ENCODE data around the gene BTBD9. TPM values are rescaled to one million over a fixed set of nuclear protein-coding genes. Genes with fewer than 3 reads are reported as not detected.

Gene BTBD9
- total RNA-seq, 4 donors from 2014 or later = 9.2 to 16.3 (median 11.6) TPM

GRCh38 chr6:38346291-38347079 lies 293.2 kb downstream of the BTBD9 start:
- H3K4me1 ChIP-seq = peaks cover 0 to 14% (median 3%) of the 10 kb centered on the region in 3 donors
- 87 to 90% methylated on average over 4 to 5 of the region's 5 CpGs for whole genome bisulfite sequencing, 2 donors
- H3K36me3 ChIP-seq = no peaks in the 10 kb centered on the region
- TF ChIP-seq CTCF (IDR thresholded peaks at IDR 0.05) (no peak), POLR2A (IDR thresholded peaks at IDR 0.05) (no peak)
- H3K27me3 ChIP-seq = no peaks in the 10 kb centered on the region
- no peaks in the 10 kb centered on the region for H3K9me3 ChIP-seq
- no peak overlapping the region for H3K4me3 ChIP-seq
- DNase-seq = no peak
- H3K27ac ChIP-seq = no peak overlapping the region
- intact Hi-C loops (cut with DNase I) = no loop called here

GRCh38 chr6:38345586-38345985 lies 294.1 kb downstream of the BTBD9 start:
- peaks cover 0 to 8% (median 0%) of the 10 kb centered on the region in 3 donors for H3K4me1 ChIP-seq
- WGBS, 2 donors = 72 to 84% methylated on average over 5 of the region's 5 CpGs
- no peak overlapping the region for H3K4me3 ChIP-seq
- H3K9me3 ChIP-seq = no peaks in the 10 kb centered on the region
- H3K27me3 ChIP-seq = no peaks in the 10 kb centered on the region
- TF ChIP-seq POLR2A (IDR thresholded peaks at IDR 0.05) = no peak
- TF ChIP-seq CTCF (IDR thresholded peaks at IDR 0.05) = no peak
- H3K27ac ChIP-seq = no peak overlapping the region
- intact Hi-C loops (cut with DNase I) = no loop called here
- no peak for DNase-seq
- no peaks in the 10 kb centered on the region for H3K36me3 ChIP-seq

DNA sequence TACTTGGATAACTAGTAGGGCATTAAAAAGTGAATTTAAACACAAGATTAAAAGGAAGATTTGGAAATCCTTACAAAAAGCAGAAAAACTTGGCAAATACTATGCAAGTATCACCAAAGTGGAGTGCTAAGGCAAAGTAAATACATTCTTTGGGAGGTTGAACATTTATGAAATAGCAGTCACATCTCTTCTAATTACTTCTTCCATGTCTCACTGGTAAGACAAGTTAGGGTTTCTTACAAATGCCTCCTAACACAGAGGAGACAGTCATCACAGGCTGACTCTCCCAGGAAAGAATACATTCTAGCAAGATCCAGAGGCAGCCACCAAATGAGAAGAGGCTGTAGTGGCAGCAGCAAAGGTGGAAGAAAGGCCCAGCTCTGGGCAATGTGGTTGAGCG lies 298.2 kb downstream of the BTBD9 start:
- H3K27ac ChIP-seq = no peak overlapping the region
- H3K4me3 ChIP-seq = no peak overlapping the region
- no peaks in the 10 kb centered on the region for H3K4me1 ChIP-seq
- WGBS, 2 donors = 100% methylated on average over 1 of the region's 1 CpG
- no peaks in the 10 kb centered on the region for H3K9me3 ChIP-seq
- TF ChIP-seq POLR2A (IDR thresholded peaks at IDR 0.05) = no peak
- TF ChIP-seq CTCF (IDR thresholded peaks at IDR 0.05) = no peak
- H3K36me3 ChIP-seq = no peaks in the 10 kb centered on the region
- intact Hi-C loops (cut with DNase I) = no loop called here
- no peaks in the 10 kb centered on the region for H3K27me3 ChIP-seq
- DNase-seq = no peak

DNA sequence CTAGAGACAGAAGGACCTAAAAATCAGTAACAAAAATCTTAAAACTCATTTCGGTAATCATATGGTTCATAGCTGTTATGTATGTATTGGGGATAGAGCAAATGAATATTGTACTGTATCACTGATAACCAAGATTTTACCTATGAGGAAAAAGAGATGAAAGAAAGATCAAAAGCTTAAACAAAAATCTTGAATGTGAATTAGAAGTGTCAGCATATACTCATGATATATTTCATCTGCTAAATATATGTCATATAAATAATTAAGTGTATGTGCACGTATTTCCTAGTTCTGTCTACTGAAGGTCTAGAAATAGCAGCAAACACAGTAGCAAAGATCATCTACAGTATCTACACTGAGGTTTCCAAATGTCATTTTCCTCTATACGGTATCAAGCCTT lies 299.8 kb downstream of the BTBD9 start:
- Histone ChIP-seq H3K27me3 (no peaks in the 10 kb centered on the region), H3K27ac (no peak overlapping the region), H3K36me3 (no peaks in the 10 kb centered on the region), H3K4me1 (no peaks in the 10 kb centered on the region), H3K9me3 (no peaks in the 10 kb centered on the region), H3K4me3 (no peak overlapping the region)
- TF ChIP-seq CTCF (IDR thresholded peaks at IDR 0.05) (no peak), POLR2A (IDR thresholded peaks at IDR 0.05) (no peak)
- WGBS, 2 donors = 88 to 96% methylated on average over 3 of the region's 3 CpGs
- no peak for DNase-seq
- intact Hi-C loops (cut with DNase I) = no loop called here

GRCh38 chr6:38337819-38338465 lies 301.8 kb downstream of the BTBD9 start:
- Histone ChIP-seq H3K27ac (no peak overlapping the region), H3K9me3 (peaks cover 0 to 8% (median 0%) of the 10 kb centered on the region in 3 donors), H3K36me3 (no peaks in the 10 kb centered on the region), H3K4me3 (no peak overlapping the region), H3K27me3 (no peaks in the 10 kb centered on the region), H3K4me1 (no peaks in the 10 kb centered on the region)
- TF ChIP-seq CTCF (IDR thresholded peaks at IDR 0.05) (no peak), POLR2A (IDR thresholded peaks at IDR 0.05) (no peak)
- DNase-seq = no peak
- intact Hi-C loops (cut with DNase I) = no loop called here
- WGBS, 2 donors = 86 to 91% methylated on average over 5 of the region's 5 CpGs
